ENCODE measurements around the gene PIK3CA.
"Not testable (repeated sequence)": the region's sequence is repeated elsewhere in the genome, so short reads cannot be mapped to it uniquely, and the experiment has no call there.

PIK3CA gene

DNA sequence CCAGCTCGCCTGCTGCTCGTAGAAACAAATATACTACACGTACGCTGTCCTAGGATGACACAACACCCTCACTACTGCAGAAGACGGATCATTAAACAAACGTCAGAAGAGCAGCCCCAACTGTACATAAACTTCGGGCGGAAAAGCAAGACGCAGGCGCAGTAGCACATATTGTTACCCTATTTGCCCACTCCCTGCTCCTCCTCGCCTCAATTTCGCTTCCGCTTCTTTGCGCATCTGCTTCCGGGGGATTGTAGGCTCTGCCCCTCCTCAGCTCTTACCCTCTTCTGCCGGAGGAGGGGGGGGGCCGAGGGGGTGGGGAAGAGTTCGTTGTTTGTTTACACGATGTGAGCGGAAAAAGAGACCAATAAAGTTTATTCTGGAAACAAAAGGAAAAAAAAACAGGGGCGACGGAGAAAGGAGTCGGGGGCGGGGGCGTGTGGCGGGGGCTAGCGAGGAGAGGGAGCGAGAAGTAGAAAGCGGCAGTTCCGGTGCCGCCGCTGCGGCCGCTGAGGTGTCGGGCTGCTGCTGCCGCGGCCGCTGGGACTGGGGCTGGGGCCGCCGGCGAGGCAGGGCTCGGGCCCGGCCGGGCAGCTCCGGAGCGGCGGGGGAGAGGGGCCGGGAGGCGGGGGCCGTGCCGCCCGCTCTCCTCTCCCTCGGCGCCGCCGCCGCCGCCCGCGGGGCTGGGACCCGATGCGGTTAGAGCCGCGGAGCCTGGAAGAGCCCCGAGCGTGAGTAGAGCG is at the start of gene PIK3CA:
Gene PIK3CA (plus strand): TSS at position 485 of the 743 bp plus-strand sequence. CDS start 50,469 bp downstream, outside the sequence.
- peak; percentile 99 for DNase-seq

DNA sequence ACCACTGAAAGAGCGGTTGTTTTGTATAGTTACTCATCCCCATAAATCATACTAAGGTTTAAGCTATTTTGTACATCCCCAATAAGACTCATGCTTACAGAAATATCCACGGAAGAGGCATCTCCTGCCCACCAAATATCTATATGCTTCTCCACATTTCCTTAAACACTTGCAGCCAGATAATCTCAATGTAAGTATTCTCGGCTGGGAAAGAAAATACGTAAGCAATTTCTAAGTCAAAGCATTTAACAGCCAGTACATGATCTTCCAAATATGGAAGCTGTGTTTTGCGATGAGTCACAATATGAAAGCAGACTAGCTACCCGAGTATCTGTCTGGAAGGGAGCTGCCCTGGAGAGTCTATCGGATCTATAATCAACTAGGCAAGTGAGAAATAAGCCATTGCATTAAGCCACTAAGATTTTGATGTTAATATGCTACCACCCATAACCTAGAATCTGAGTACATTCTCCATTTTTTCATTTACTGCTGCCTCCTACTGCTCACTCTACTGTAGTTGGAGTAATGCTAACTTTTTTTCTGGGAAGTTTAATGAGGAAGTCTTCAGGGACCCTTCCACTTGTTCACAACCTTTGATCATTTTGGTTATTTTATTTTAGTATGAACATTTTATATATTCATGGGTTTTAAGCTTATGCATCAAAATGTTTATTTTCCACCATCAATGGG is 49.6 kb upstream of the PIK3CA start:
- DNase-seq: no peak

DNA sequence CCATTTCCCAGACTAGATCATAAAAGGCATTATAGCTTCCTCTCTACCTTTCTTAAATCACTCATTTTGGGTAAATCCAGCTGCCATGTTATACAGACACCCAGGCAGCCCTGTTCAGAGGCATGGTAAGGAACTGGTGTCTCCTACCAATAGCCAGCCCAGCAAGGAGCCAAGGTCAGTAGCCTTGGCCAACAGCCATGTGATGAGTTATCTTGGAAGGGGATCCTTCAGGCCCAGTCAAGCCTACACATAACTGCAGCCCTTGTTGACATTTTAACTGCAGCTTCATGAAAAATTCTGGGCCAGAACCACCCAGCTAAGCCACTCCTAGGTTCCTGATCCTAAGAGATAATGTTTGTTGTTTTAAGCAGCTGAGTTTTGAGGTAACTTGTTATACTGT is 47.5 kb upstream of the PIK3CA start:
- no peak for DNase-seq

DNA sequence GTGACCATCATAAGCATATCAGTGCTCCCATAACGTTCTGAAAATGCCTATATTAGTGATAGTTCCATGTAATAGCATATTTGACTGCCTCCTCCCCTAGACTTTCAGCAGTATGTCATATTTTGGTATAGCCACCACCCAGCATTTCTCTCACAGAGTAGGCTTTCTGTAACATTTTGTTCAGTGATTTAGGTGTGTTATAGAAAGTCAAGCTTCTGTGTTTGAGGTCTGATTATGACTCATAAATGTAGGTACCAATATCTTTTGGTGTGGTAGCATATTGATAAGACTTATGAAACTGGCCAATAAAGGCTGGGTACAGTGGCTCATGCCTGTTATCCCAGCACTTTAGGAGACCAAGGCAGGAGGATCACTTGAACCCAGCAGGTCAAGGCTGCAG is 42.3 kb upstream of the PIK3CA start:
- DNase-seq: no peak

DNA sequence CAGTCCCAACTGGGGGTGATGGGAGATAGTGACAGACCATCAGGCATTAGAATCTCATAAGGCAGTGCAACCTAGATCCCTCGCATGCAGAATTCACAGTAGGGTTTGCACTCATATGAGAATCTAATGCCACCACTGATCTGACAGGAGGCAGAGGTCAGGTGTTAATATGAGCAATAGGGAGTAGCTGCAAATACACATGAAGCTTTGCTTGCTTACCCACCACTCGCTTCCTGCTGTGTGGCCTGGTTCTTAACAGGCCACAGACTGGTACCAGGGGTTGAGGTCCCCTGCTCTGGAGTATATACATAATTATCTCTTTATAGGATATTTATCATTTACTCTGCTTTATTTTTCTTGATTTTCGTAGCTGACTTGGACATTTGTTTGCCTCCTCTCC is 40.5 kb upstream of the PIK3CA start:
- DNase-seq: no peak

DNA sequence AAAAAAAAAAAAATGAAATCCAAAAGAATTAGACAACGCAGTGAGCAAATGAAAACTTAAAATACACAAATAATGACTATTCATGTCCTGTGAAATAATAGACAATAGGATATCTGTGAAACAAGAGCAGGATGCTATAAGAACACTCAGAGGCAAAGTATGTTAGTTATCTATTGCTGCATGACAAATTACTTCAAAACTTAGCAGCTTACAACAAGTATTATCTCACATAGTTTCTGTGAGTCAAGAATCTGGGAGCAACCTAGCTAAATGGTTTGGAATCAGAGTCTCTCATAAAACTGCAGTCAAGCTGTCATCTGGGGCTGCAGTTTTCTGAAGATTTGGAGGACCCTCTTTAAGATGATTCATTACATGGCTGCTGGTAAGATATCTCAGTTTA is 40.1 kb upstream of the PIK3CA start:
- no peak for DNase-seq

DNA sequence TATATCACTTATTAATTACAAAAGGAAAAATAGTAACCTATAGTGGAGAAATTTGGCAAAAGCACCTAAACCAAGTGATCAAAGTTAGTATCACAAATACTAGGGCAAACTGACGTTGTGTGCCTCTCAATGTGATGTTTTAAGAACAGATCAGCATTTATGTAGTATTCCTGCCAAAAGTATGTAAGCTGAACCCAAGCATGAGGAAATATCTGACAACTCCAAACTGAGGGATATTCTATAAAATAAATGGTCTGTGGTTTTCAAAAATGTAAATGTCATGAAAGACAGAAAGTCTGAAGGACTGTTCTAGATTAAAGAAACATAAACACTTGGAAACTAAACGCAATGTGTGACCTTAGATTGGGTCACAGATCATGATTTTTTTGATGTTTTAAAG is 34.3 kb upstream of the PIK3CA start:
- DNase-seq: no peak

DNA sequence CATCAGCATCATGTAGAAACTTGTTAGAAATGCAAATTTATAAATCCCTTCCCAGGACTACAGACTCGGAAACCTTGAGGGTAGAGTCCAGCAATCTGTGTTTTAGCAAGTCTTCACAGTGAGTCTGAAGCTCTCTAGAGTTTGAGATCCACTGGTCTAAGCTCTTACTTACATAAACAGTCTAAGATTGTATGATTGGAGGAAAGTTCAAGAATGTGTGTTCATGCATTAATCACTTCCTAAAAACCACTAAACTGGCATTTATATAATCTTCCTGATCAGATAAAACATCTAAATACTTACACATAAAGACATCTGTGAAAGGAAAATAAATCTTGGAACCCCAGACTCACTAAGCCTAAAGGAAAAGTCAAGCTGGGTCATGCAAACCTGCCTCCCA is 32.7 kb upstream of the PIK3CA start:
- not testable (repeated sequence) for DNase-seq

DNA sequence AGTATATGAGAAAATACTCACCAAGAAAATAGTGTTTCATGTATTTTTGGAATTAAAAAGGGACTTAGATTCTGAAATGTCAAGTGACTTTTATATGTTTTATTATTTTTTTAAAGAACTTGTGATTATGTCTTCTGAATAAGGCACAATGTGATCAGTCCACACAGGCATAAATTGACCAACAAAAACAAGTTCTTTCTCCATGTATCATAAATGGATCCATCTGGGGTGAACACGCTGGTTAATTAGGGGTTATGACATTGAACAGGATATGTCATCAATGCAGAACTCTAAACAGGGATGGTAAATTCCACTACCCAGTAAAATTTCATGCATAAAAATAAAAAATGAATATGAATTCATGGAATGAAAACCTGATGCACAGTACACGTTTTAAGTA is 31.3 kb upstream of the PIK3CA start:
- DNase-seq: no peak

DNA sequence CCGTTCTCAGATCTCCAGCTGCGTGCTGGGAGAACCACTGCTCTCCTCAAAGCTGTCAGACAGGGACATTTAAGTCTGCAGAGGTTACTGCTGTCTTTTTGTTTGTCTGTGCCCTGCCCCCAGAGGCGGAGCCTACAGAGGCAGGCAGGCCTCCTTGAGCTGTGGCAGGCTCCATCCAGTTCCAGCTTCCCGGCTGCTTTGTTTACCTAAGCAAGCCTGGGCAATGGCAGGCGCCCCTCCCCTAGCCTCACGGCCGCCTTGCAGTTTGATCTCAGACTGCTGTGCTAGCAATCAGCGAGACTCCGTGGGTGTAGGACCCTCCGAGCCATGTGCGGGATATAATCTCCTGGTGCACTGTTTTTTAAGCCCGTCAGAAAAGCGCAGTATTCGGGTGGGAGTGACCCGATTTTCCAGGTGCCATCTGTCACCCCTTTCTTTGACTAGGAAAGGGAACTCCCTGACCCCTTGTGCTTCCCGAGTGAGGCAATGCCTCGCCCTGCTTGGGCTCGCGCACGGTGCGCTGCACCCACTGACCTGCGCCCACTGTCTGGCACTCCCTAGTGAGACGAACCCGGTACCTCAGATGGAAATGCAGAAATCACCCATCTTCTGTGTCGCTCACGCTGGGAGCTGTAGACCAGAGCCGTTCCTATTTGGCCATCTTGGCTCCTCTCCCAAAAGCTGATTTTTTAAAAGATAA is 15.8 kb upstream of the PIK3CA start:
- peak; percentile 12 for DNase-seq

DNA sequence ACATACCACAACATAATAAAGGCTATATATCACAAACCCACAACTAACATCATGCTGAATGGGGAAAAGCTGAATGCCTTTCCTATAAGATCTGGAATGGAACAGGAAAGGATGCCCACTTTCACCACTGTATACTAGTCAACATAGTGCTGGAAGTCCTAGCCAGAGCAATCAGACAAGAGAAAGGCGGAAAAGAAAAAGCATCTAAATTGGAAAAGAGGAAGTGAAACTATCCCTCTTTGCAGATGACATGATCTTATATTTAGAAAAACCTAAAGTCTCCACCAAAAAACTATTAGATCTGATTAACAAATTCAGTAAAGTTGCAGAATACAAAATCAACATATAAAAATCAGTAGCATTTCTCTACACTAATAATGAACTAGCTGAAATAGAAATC is 14.6 kb upstream of the PIK3CA start:
- DNase-seq: no peak

DNA sequence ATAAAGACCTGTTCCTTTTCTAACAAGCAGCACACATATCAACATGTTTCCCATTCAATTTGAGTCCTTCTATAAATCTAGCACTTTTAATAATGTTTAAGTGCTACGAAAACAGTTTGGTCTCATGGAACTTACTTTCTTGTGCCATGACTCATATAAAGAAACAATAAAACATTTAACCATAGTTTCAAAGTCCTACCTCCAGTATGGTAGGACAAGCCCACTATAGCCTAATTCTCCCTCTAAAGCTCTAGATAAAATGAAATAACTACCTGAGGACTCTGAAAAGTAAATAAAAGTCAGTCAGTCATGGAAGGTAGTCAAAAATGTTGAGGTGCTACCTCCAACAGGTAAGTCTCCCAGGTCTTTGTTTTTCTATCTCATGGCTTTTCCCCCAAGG is 12.0 kb upstream of the PIK3CA start:
- no peak for DNase-seq

DNA sequence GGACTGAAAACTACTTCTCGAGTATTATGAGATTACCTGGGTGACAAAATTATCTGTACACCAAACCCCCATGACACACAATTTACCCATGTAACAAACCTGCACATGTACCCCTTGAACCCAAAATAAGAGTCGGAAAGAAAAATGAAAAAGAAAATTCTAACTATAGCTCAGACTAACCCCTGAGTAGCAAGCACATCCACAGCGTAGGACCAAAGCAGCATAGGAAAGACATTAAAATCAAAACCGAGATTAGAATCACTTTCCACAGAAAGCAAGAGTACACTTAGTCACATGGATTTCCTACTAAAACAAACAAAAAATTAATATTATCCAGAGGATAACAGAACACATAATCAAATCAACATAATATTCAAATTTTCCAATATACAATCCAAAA is 6.3 kb upstream of the PIK3CA start:
- no peak for DNase-seq

DNA sequence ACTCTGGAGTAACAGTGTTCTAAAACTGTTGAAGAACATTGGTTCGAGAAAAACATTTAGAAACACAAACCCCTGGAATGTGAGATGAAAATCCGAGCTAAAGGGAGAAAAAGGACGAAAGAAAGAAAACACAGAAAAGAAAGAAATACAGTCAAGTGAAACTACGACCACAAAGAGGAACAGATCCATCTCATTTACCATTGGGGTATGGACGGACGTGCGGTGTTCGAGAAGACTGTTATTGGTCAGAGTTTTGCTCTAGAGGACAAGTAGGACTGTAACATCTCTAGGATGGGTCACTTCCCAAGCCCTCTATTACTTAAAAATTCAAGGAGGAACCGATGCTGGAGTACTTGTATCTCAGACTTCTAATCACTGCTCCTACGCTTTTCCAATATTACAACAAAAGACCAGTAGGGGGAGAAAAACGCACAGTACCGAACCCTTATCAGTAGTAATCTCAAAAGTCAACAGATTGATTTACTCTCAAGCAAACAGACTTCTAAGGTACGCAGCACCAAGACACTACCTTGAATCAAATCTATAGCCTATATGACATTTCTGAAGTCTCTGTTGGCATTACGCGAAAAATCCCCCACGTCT is 1.1 kb upstream of the PIK3CA start:
- peak; percentile 84 for DNase-seq

DNA sequence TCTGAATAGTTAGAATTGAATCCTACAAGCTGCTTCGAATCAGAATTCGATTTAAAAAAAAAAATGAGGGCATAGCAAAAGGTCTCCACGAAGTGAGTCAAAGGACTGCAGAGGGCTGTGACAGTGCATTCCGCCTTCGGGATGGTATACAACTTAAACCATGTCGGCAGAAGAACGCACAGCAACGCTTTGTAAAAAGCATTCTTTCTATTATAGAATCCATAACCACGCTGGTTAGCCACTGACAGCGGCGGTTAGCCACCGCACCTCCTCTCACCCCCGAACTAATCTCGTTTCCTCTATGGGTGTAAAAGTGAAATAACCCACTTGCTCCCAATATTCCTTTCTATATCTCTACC is 664 bp upstream of the PIK3CA start:
- DNase-seq: peak; percentile 69

DNA sequence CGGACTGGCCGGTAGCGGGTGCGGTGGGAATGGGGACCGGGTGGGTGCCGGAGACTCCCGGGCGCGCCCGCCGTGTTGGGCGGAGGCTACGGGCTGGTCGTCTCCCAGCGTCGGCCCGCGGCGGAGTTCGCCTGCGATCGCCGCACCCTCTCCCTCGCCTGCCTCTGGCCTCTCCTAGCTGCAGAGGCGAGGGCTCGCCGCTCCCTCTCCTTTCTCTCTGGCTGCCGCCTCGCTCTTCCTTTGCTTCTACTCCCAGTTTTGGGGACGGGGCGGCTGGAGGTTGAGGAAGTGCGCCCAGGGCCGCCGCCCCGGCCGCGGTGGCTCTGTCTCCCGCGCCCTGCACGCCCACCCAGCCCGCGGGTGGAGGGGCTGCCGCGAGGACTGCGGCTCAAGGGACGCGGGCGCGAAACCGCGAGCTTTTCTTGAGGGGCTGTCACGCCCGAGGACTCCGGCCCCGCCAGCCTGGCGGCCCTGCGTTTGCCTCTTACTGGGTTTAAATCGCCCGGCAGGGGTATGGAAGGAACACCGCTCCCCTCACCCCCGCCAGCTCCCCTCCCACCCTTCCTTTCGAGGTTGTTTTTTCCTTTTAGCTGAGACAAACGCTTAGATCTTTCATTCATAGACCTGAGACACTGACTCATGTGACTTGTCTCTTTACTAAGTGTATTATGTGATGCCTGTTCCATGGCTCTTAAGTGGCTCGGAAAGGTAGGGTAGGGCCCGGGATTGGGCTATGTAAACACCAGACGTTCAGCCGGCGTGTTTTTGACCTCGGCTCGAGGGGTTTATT is 654 bp downstream of the PIK3CA start:
- DNase-seq: peak; percentile 80

DNA sequence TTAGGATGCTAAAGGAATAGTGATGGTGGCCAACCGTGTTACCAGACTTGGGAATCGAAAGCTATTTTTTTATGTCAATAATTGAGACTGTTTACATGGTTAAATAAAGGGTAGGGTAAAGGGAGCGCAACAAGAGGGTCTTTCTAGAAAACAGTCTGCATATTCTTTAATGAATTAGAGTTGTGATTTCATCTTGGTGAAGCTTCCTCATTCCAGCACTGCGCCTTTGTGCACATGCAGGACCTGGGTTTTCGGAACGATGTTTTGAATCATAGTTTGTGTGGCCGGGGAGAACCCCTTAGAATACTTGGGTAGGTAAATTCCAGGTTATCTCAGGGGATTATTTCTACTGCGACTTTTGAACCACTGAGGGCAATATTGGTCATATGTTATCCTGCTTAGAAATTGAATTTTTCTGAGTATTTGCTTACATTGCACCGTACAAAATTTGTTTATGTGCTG is 1.3 kb downstream of the PIK3CA start:
- DNase-seq: peak; percentile 38

DNA sequence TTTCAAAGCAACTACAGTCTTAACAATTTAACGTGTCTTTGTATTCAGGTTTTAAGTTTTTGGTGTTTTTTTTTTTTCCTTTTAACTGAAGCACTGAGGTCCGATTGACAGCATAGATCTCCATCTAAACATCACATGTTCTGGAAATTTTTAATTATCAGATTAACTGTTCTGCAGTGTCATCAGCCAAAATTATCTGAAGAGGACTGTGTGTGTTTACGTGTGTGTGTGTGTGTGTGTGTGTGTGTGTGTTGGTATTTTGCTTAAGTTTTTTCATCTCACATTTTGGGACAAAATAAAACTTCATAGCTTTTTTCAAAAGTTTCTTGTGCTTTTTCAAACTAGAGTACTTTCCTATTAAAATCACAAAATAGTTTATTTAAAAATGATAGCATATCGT is 1.8 kb downstream of the PIK3CA start:
- no peak for DNase-seq

DNA sequence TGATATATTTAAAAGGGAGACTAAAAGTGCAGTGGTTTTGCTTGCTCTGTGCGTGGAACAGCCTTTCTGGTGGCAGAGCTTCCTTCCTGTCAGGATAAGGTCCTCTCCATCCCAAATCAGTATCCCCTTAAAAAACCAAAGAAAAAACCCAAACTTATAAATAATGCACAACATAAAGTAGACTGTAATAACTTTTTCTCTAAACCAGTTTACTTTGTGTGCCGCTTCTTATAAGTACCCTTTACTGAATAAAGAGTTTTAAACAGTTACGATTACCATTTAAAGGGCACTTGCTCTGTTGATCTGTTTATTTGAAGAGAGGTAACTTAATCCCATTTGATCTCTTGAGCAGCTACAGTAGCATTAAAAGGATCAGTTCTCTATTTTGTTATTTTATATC is 2.5 kb downstream of the PIK3CA start:
- DNase-seq: no peak

DNA sequence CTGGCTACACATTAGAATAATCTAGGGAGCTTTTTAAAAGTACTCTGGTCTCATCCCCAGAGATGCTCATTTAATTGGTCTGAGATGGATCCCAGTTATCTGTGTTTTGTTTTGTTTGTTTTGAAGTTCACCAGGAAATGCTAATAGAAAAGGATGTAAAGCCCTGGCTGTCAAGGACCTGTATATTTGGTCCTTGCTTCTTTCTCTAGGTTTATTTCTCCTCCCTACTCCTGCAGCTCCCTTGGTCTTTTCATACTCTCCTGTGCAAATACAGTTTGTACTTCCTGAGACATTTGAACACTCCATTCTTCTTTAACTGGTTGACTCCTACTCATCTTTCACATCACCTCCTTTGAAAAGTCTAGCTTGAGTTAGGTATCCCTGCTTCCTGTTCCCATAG is 3.3 kb downstream of the PIK3CA start:
- no peak for DNase-seq

DNA sequence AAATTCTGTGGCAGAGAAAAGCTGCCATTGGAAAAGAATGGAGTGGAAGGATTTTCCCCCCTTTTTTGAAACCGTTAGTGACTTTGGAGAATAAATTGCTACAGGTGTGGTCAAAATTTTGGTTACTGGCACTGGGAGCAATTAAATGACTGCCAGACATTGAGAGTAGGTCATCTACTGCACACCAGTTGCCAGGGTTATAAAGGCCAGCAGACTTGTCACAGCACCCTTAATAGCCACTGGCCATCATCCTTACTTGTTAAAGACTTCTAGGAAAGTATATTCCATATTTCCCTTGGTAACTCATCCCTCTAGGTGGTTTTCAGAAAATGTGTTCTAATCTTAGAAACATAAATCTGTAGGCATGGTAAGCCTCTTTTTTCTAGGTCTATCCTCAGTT is 8.0 kb downstream of the PIK3CA start:
- DNase-seq: no peak

DNA sequence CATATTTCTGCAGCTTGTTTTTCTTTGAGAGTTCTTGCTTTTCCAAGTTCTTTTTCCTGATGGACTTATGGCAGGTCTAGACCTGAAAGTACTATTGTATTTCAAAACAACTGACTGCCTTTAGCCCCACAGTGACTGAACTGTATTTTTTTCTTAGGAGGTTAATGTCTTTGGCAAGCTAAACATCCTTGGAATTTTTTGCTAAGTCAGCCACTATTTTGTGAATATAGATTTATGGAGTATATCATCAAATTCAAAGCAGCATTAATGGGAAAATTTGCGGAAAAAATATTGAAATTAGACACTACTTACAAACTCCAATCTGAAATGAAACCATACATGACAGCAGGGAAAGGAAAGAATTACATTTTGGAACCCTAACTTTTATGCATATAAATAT is 8.6 kb downstream of the PIK3CA start:
- no peak for DNase-seq
